GM18505 (cell line): ENCODE data around the gene RABL2B.

Source experiments
- ATAC-seq: cut with Tn5 transposase; IDR thresholded peaks from one replicate; pipeline ENCODE4 v1.9.1; 2021; ENCODE audit not compliant: unreplicated experiment
- POLR2A ChIP-seq: IDR thresholded peaks from 4 replicates; pipeline ENCODE4 v1.6.1; 2011; ENCODE audit warnings: borderline replicate concordance; ENCODE audit not compliant: insufficient read depth, insufficient read length; ENCODE audit errors: extremely low read depth

Gene RABL2B

DNA sequence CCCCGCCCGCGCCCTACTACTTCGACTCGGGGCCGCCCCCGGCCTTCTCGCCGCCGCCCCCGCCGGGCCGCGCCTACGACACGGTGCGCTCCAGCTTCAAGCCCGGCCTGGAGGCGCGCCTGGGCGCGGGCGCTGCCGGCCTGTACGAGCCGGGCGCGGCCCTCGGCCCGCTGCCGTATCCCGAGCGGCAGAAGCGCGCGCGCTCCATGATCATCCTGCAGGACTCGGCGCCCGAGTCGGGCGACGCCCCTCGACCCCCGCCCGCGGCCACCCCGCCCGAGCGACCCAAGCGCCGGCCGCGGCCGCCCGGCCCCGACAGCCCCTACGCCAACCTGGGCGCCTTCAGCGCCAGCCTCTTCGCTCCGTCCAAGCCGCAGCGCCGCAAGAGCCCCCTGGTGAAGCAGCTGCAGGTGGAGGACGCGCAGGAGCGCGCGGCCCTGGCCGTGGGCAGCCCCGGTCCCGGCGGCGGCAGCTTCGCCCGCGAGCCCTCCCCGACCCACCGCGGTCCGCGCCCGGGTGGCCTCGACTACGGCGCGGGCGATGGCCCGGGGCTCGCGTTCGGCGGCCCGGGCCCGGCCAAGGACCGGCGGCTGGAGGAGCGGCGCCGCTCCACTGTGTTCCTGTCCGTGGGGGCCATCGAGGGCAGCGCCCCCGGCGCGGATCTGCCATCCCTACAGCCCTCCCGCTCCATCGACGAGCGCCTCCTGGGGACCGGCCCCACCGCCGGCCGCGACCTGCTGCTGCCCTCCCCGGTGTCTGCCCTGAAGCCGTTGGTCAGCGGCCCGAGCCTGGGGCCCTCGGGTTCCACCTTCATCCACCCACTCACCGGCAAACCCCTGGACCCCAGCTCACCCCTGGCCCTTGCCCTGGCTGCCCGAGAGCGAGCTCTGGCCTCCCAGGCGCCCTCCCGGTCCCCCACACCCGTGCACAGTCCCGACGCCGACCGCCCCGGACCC, 62.9 kb downstream of the RABL2B start:
- no peak for ATAC-seq
- no peak for TF ChIP-seq POLR2A

DNA sequence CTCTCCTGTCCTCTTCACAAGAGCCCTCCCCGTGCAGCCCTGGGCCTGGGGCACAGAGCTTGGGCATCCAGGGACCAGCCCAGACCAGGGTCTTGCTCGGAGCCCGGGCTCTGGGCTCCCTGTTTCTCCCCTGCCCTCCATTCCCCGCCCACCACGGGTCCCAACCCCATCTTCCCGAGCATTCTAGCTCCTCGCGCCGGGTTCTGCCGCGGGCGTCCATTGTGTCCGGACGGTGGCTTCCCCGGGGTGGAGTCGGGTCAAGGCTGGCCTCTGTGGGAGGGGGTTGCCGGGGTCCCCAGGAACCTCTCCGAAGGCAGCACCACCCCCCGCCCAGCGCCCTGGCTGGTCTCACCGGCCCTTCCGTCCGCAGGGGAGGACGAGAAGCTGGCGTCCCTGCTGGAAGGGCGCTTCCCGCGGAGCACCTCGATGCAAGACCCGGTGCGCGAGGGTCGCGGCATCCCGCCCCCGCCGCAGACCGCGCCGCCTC, 63.6 kb downstream of the RABL2B start:
- no peak for TF ChIP-seq POLR2A
- ATAC-seq, result no peak

DNA sequence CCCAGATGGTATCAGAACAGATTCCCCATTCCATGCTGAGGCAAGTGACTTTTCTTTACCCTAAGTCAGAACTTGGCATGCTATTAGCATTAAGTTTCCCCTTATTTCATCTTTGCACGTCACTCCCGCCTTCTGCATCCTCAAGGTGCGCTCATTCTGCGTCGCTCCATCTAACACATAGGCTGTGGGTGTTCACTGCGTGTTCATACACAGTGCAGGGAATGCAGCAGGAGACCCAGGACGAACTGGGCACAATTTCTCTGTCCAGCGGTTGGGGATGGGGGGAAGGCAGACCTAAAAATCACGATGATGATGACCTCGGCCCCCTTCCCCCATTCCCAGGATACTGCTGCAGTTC, 65.1 kb downstream of the RABL2B start:
- ATAC-seq, result no peak
- TF ChIP-seq POLR2A, result no peak

DNA sequence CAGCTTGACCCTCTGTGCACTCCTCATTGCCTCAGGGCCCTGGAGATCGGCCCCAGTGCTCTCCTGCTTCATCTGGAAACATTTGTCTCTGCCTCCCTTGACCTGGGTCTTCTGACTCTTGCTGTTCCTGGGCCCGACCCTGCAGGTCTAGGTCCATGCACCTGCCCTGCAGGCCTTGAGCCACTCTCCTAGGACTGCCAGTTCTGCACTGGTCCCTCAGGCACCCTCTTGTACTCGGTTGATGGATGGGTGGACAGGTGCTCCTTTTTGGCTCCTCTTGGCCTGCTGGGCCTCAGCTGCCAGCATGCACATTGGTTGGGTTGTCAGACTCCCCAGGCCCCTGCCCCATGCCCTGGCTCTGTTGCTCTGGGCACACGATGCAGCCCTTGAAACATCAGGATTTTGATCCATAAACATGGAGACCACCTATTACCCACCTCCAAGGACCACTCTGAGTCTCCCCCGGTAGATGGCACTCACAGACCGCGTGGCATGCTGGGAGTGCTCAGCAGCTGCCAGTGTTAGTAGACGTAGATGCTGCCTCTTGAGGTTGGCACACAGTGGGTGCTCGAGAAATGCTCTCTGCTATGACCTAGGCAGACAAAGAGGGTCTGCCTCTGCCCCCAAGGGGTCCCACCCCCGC, 65.6 kb downstream of the RABL2B start:
- ATAC-seq, result no peak
- no peak for TF ChIP-seq POLR2A
